Right renal cortex interstitium (tissue), 3 donors: ENCODE measurements around the gene ULK4. TPM values are rescaled to one million over a fixed set of nuclear protein-coding genes. Genes with fewer than 3 reads are reported as not detected.
"Not testable (repeated sequence)": the region's sequence is repeated elsewhere in the genome, so short reads cannot be mapped to it uniquely, and the experiment has no call there.

Experiments used
- DNase-seq, 3 donors: peaks; one replicate each; pipeline ENCODE4 v3.0.0-alpha.2; 2013; ENCODE audit warnings: low read depth in 3 of 3, low spot score in 2 of 3
- polyA plus RNA-seq, 3 donors: library from polyadenylated mRNA; unstranded; fragments of 120-200 nt; gene quantifications; one replicate each; pipeline ENCODE4 v1.2.1, GENCODE V29; 2013; ENCODE audit not compliant: insufficient read length in 3 of 3

ULK4 gene
- polyA plus RNA-seq, 3 donors = 4.7 to 5.3 (median 4.8) TPM

DNA sequence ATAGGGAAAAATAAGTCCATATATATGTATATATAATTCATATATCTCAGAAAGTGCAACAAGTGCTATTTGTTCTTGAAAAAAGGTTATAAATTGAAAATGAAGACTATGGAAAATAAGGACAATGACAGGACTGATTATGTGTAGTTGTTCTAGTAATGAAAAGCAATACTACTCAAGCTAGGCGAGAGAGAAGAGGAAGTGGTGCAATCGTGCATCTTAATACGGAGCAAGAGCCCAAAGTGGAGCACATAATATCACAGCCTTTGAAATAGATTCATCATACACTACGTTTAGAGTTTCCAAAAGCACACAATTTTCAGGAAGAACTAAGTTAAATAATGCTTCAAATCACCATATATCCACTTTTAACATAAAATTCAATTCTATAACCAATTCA, 87.9 kb downstream of the ULK4 start:
- DNase-seq = no peak

DNA sequence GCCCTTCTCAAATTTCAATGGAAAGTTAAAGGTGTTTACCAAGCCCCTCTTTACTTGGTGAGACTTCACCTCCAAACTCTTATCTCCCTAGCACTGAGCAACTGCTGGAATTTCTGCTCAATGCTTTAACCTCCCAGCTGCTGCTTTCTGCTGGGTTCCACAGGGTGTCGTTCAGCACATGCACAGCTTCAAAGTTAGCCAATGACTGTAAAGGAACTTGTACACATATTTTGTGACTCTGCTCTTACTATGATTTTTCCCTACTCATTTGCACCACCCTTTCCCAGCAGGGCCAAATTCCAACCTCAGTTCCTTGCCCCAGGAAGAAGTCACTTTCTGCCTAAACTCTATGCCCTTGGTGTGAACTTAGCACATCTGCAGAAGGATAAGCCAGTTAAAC, 89.7 kb downstream of the ULK4 start:
- DNase-seq = no peak

DNA sequence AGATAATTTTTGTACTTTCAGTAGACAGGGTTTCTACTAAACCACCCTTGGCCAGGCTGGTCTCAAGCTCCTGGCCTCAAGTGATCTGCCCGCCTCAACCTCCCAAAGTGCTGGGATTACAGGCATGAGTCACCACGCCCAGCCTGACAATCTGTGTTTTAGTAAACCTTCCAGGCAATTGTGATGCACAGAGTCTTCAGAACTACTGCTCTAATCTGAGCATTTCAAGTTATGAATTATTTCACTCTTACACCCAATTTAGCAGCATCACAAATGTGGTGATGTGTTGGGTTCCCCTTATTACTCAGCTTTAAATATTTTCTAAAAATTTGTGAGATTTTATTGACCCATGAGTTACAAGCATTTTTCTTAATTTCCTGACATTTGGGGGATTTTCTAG, 94.4 kb downstream of the ULK4 start:
- DNase-seq = no peak

DNA sequence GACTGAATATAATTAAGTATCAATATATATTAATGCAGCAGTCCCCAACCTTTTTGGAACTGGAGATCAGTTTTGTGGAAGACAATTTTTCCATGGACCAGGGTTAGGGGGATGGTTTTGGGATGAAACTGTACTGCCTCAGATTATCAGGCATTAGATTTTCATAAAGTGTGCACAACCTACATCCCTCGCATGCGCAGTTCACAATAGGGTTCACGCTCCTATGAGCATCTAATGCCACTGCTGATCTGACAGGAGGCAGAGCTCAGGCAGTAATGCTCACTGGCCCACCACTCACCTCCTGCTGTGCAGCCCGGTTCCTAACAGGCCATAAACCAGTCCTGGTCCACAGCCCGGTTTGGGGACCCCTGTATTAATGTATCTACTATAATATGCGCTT, 95.6 kb downstream of the ULK4 start:
- no peak for DNase-seq

DNA sequence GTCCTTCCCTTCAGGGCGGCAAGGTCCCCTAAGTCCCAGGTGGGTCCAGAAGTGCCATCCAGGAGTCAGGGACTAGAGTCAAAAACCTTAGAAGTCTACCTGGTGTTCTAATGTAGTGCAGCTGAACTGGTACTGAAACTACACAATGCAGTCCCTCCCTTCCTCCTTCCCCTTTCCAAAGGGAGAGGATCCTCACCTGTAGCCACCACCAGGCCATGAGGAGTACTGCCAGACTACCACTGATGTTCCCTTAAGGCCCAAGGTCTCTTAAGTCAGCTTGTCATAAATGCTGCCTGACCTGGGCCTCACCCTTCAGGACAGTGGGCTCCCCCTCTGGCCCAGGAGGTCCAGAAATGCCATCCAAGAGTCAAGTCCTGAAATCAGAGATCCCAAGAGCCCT, 98.9 kb downstream of the ULK4 start:
- DNase-seq = no peak

DNA sequence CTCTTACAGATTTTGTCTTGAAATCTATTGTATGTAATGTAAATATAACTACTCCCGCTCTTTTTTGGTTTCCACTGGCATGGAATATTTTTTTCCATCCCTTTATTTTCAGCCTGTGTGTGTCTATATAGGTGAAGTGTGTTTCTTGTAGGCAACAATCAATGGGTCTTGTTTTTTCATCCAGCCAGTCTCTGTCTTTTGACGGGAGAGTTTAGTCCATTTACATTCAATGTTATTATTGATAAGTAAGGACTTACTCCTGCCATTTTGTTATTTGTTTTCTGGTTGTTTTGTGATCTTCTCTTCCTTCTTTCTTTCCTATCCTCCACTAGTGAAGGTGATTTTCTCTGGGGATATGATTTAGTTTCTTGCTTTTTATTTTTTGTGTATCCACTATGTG, 101.4 kb downstream of the ULK4 start:
- not testable (repeated sequence) for DNase-seq

DNA sequence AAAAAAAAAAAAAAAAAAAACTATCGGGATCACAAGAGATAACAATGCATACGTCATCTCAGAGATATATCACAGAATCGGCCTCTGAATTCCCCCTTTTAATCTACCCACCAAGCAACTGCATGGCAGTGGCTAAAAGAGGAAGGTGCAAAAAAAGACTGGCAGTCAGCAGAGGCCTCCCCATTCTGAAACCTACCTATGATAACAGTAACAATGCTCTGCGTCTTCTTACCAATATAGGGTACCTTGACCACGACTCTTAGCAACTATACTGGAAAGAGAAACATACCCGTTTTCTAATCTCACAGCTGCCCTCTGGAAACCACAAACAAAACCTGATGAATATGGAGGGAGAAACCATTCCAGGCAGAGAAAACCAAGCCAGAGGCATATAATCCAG, 106.9 kb downstream of the ULK4 start:
- no peak for DNase-seq

DNA sequence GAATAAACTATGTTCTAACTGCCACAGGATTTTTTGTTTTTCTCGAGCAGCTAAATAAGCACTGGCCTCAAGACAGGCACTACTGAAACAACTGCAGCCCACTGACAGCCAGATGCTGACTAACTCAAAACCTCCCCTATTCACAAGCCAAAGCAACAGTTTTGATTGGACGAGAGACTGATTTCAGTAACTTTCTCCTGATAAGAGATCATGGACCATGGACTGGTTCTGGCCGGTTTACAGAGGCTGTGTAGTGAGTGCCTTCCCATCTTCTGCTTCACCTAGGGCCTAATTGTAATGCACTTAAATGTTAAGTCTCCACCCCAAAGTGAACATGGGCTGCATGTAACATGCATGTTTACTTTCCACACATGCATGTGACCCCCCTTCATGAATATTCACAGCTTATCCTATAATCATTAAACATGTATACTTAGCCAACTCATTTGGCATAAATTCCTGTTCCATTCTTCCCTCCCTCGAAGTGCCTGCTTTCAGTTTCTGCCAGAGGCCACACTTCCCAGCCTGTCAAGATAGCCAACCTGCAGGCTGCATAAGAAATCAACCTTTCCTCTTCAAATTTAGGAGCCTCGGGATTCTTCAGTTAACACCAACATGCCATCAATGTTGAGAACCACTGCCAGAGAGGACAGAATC, 108.2 kb downstream of the ULK4 start:
- DNase-seq = no peak

DNA sequence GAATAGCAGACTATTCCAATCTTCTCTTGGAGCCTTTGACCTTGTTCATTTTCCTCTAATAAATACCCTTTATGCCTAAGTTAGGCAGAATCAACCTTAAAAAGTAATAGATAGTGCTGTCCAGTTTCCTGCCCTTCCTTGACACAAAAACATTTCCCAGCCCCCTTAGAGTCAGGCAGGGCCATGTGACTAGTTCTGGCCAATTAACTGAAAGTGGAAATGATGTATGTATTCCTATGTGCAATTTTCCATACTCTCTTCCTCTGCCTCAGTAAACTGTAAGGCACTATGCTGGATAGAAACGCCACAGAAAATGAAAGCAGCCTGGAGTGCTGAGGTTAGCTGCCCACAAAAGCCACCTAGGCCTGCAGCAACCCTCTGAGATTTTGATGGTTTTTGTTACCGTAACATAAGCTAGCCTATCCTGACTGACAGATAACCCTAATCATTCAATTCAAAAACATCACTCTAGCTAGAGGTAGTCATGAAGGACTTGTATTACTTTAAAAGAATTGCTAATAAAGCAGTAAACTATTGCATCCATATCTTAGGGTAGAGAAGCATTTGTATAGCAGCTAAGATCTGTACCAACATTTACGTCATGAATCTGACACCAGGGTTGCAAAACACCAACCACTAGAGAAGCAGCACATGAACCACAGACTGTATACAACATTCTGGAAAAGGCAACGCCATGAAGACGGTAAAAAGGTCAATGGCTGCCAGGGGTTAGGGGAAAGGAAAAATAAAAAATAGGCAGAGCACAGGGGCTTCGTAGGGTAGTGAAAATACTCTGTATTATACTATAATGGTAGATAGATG, 112.9 kb downstream of the ULK4 start:
- no peak for DNase-seq

DNA sequence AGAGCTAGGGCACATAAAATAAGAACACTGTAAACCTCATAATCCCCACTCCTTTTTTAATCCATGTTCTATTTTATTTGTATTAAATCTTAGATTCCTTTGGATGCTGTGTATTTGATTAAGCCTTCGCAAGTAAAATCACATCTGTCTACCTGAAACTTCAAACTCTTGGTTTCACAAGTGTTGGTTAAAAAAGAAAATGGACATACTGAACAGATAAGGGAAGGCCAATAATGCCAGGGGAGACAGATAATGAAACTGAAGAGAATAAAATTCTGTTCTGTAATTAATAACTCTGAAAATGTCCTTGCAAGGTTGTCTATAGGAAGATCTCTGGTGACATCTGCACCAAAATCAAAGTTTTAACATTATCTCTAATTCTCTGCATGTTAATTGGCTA, 114.2 kb downstream of the ULK4 start:
- no peak for DNase-seq

DNA sequence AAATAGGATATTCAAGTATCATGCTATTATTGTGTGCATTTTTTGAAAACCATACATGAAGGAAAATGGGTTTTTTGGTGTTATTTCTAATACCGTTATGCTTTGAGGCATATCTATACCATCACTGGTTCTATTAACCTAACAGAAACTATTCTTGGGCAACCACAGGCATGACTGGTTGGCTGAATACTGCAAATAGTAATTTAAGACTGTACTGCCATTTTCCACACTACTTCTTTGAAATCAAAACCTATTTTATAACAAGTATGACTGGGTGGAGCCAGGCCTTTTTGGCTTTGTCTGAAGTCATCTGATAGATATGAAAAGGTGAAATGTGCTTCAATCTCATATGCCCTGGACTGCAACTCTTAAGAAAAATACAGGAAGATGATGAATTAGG, 115.1 kb downstream of the ULK4 start:
- DNase-seq = no peak

DNA sequence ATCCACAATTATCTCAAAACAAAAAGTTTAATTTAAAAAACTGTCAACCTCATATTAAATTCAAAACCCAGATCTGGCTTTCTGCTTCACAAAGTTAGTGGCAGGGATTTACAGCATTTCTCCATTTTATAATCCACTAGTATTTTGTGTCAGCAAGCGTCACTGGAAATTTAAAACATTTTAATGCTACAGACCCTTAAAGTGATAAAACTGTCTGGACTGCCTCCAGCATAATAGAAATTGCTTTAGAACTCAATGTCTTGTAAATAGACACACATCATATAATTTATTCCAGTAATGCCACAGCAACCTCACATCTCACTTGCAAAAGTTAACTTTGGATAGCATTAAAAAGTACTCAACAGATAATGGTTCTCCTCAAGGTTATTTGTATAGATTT, 116.1 kb downstream of the ULK4 start:
- peak in 2 of 3 donors; percentile 1 to 5 for DNase-seq

DNA sequence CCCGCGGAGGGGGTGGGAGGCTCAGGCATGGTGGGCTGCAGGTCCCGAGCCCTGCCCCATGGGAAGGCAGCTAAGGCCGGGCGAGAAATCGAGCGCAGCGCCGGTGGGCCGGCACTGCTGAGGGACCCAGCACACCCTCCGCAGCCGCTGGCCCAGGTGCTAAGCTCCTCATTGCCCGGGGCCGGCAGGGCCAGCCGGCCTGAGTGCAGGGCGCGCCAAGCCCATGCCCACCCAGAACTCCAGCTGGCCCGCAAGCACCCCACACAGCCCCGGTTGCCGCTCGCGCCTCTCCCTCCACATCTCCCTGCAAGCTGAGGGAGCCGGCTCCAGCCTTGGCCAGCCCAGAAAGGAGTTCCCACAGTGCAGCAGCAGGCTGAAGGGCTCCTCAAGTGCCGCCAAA, 117.6 kb downstream of the ULK4 start:
- DNase-seq = not testable (repeated sequence)

DNA sequence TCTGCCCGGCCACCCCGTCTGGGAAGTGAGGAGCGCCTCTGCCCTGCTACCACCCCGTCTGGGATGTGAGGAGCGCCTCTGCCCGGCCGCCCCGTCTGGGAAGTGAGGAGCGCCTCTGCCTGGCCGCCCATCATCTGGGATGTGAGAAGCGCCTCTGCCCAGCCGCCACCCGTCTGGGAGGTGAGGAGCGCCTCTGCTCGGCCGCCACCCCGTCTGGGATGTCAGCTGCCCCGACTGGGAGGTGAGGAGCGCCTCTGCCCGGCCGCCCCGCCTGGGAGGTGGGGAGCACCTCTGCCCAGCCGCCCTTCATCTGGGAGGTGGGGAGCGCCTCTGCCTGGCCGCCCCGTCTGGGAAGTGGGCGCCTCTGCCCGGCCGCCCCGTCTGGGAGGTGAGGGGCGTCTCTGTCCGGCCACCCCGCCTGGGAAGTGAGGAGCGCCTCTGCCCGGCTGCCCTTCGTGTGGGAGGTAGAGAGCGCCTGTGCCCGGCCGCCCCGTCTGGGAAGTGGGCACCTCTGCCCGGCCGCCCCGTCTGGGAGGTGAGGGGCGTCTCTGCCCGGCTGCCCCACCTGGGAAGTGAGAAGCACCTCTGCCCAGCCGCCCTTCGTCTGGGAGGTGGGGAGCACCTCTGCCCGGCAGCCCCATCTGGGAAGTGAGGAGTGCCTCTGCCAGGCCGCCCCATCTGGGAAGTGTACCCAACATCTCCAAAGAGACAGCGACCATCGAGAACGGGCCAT, 120.8 kb downstream of the ULK4 start:
- not testable (repeated sequence) for DNase-seq

DNA sequence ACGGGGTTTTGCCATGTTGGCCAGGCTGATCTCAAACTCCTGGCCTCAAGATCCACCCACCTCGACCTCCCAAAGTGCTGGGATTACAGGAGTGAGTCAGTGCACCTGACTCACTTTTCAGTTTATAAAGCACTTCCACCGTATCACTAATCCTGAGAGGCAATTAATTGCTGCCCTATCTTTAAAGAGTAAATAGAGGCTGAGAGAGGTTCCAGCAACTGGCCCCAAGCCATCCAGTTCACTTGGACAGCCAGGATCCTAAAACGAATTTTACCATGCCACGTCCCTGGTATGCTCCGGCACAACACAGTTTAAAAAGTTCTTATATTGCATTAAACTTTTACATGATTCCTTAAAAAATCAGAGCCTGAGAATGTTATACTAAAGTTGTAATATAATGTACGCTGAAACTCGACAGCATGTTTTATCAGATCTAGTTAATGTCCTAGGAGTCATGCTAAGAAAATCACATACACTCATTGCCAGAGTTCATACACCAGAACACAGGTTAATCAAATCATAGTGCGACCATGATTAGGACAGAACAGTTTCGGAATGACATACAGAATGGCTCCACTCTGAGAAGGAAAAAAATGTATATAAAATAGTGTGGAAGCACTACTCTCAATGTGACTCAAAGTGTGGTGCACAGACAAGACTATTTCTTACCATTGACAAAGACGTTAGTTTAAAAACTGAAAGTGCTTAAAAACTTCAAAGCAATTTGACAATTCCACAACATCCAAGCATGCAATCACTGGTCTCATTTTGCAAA, 125.4 kb downstream of the ULK4 start:
- DNase-seq = no peak

DNA sequence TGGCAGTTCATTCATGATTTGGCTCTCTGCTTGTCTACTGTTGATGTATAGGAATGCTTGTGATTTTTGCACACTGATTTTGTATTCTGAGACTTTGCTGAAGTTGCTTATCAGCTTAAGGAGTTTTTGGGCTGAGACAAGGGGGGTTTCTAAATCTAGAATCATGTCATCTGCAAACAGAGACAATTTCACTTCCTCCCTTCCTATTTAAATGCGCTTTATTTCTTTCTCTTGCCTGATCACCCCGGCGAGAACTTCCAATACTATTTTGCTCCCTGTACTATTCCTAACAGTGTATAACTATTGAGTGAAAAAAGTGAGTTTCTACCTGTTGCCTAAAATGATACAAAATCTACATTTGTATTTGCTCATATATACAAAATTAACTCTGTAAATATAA, 128.3 kb downstream of the ULK4 start:
- no peak for DNase-seq

DNA sequence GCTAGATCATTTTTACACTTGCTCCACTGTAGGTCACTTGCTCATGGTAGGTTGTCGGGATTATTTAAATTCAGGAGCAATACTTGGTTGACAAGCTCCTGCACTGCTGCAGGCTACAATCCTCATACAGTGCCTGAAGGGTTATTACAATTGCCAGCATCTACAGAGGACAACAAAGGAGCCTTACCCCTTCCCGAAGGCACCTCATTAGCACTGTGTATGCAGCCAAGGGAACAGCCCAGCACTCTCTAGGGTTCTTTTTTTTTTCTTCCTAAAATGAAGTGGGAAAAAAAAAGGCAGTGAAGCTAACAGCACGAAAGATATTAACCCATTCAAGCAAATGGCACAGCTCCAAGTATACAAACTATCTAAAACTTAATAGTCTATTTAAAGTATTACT, 142.7 kb downstream of the ULK4 start:
- no peak for DNase-seq

DNA sequence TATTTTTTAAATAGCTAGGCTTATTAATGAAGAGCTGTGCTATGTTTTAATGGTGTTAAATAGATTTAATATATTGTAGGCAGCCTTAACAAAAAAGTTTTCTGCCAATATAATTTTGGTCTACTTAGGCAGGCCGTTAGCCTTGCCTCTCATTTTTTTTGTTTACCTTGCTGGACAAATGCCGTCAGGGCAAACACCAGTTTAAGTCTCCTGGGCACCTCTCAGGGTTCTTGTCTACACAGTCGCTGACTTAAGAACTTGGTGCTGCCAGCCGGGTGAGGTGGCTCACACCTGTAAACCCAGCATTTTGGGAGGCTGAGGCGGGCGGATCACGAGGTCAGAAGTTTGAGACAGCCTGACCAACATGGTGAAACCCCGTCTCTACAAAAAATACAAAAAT, 153.3 kb downstream of the ULK4 start:
- no peak for DNase-seq

DNA sequence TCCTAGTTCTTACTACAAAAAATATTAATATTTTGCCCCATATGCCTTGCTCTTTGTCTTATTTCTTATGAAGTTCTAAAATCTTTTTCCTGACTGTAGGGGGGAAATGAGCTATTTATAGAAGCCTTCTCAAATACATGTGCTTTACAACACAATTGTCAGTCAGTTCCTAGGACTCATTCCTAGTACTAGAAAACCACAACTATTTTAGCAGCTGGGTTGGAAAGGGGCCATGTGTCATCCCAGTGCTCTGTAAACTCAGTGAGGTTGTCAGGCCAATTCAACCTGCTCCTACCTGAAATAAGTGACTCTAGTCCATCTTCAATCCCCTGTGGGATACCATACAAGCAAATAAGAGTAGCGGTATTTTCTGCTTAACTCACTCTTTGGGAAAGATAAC, 153.8 kb downstream of the ULK4 start:
- no peak for DNase-seq

DNA sequence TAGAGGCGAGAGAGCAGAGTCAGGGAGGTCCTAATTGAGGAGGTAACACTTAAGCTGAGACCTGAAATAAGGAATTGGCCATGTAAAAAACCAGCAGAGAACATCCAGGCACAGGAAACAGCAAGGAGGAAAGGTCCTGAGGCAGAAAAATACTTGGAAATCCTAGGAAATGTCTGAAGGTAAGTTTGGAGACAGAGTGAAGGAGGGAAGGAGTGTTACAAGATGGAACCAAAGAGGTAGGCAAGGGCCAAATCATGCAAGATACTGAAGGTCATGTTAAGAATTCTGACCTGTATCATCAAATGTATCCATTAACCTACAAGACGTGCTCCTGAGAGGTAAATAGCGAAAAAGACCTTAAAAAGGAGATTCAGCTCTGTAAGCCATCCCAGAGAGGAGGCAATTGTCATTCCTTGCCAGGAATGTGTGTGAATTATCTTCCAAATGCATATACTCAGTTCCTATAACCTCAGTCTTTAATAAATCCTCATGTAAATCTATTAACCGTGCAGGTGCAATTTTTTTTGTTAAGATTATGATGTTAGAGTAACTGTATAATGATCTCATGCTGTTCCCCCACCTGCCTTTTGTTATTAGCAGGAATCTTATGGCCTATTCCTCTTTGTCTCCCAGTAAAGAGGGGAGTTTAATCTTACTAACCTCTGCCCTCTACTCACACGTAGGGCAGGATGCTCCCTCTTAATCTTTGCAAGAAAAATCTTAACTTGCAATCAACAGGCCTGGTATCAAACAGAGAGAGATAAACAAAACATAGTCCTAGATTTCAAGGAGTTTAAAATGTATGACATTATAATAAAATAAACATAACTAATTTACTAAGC, 166.9 kb downstream of the ULK4 start:
- DNase-seq = no peak
